Neuronal stem cell (in vitro differentiated cells): ENCODE results near the gene SIAH3.

Experiments used
- DNase-seq: peaks from one replicate; pipeline ENCODE4 v3.0.0-alpha.2; 2013; ENCODE audit warnings: low spot score
- H2AFZ ChIP-seq: one replicate; pipeline ENCODE4 v1.6.1; 2013; ENCODE audit warnings: mild to moderate bottlenecking, low read length, inconsistent platforms
- H2AK5ac ChIP-seq: 2 replicates; pipeline ENCODE4 v1.6.1; 2013; ENCODE audit warnings: low read depth, mild to moderate bottlenecking, inconsistent platforms, low read length, moderate library complexity, mixed read lengths
- H2BK120ac ChIP-seq: 2 replicates; pipeline ENCODE4 v1.6.1; 2013; ENCODE audit warnings: low read depth, mild to moderate bottlenecking, inconsistent platforms, low read length, moderate library complexity, mixed read lengths
- H2BK12ac ChIP-seq: one replicate; pipeline ENCODE4 v1.6.1; 2013; ENCODE audit warnings: low read length, inconsistent platforms
- H2BK15ac ChIP-seq: 2 replicates; pipeline ENCODE4 v1.6.1; 2013; ENCODE audit warnings: mild to moderate bottlenecking, low read length, inconsistent platforms, mixed read lengths
- H2BK5ac ChIP-seq: one replicate; pipeline ENCODE4 v1.6.1; 2013; ENCODE audit warnings: inconsistent platforms, mild to moderate bottlenecking, low read length, moderate library complexity
- H3K14ac ChIP-seq: one replicate; pipeline ENCODE4 v1.6.1; 2013; ENCODE audit warnings: low read length, inconsistent platforms
- H3K18ac ChIP-seq: 2 replicates; pipeline ENCODE4 v1.6.1; 2013; ENCODE audit warnings: low read length, inconsistent platforms
- H3K23ac ChIP-seq: 2 replicates; pipeline ENCODE4 v1.6.1; 2013; ENCODE audit warnings: low read depth, mild to moderate bottlenecking, mixed read lengths, low read length, inconsistent platforms; ENCODE audit not compliant: poor library complexity
- H3K27ac ChIP-seq: replicated peaks from 3 replicates; pipeline ENCODE4 v1.5.1; 2013; ENCODE audit warnings: low read length, inconsistent platforms
- H3K27me3 ChIP-seq, 3 experiments: 2 replicates each; pipeline ENCODE4 v1.6.1; 2013; ENCODE audit warnings: low read length in 3 of 3, mild to moderate bottlenecking in 2 of 3, inconsistent platforms in 1 of 3, low read depth in 1 of 3, mixed read lengths in 1 of 3, moderate library complexity in 1 of 3; ENCODE audit not compliant: control insufficient read depth in 3 of 3, insufficient read depth in 3 of 3
- H3K36me3 ChIP-seq, 2 donors: replicated peaks in 1 of 2; 2 replicates each; pipeline ENCODE4 v1.6.1; 2013; ENCODE audit warnings: low read length in 2 of 2; ENCODE audit not compliant: control insufficient read depth in 2 of 2, insufficient read depth in 2 of 2
- H3K4ac ChIP-seq: 2 replicates; pipeline ENCODE4 v1.6.1; 2013; ENCODE audit warnings: inconsistent platforms, mild to moderate bottlenecking, low read length, moderate library complexity
- H3K4me1 ChIP-seq, 2 donors: 1 replicate in 1 of 2; 2 replicates in 1 of 2; pipeline ENCODE4 v1.6.1; 2013; ENCODE audit warnings: low read length in 2 of 2, low read depth in 1 of 2; ENCODE audit not compliant: control insufficient read depth in 2 of 2, insufficient read depth in 1 of 2
- H3K4me2 ChIP-seq: one replicate; pipeline ENCODE4 v1.6.1; 2013; ENCODE audit warnings: mild to moderate bottlenecking, low read length, inconsistent platforms; ENCODE audit not compliant: insufficient read depth, poor library complexity, severe bottlenecking
- H3K4me3 ChIP-seq, 2 donors: 2 replicates each; pipeline ENCODE4 v1.5.1; 2013; ENCODE audit warnings: low read length in 2 of 2, mild to moderate bottlenecking in 2 of 2, inconsistent platforms in 1 of 2, moderate library complexity in 1 of 2
- H3K79me1 ChIP-seq: one replicate; pipeline ENCODE4 v1.6.1; 2013; ENCODE audit warnings: low read depth, mild to moderate bottlenecking, inconsistent platforms, low read length, moderate library complexity
- H3K9ac ChIP-seq: one replicate; pipeline ENCODE4 v1.6.1; 2013; ENCODE audit warnings: mild to moderate bottlenecking, low read depth, low read length, inconsistent platforms; ENCODE audit not compliant: poor library complexity
- H3K9me3 ChIP-seq, 2 donors: replicated peaks in 1 of 2; 2 replicates each; pipeline versions ENCODE3 to v1.6.1; 2013; ENCODE audit warnings: low read length in 2 of 2, mild to moderate bottlenecking in 2 of 2, inconsistent platforms in 1 of 2, low read depth in 1 of 2, mixed read lengths in 1 of 2, moderate library complexity in 1 of 2; ENCODE audit not compliant: control insufficient read depth in 2 of 2, insufficient read depth in 1 of 2
- H4K8ac ChIP-seq: one replicate; pipeline ENCODE4 v1.6.1; 2013; ENCODE audit warnings: low read depth, mild to moderate bottlenecking, inconsistent platforms, low read length, moderate library complexity
- H4K91ac ChIP-seq: one replicate; pipeline ENCODE4 v1.6.1; 2013; ENCODE audit warnings: low read length, low read depth, mild to moderate bottlenecking, inconsistent platforms; ENCODE audit not compliant: poor library complexity
- WGBS, 2 donors: extraction: QIAGEN DNeasy Blood & Tissue Kit; methylation state at CpG; one replicate each; pipeline ENCODE4 v1.1.7; 2013; ENCODE audit warnings: missing lambda C conversion rate in 2 of 2, mixed read lengths in 1 of 2; ENCODE audit not compliant: insufficient read length in 2 of 2, insufficient replicate concordance in 1 of 2; ENCODE audit errors: extremely low coverage in 2 of 2; 5-methylcytosine and 5-hydroxymethylcytosine counted together

The SIAH3 gene

GRCh38 chr13:45811891-45812694, 39.5 kb downstream of the SIAH3 start:
- Histone ChIP-seq H3K4ac (no peak overlapping the region), H2BK120ac (no peak overlapping the region), H2BK15ac (no peak overlapping the region), H3K4me1 (peaks cover 0 to 5% of the 10 kb centered on the region in 2 donors), H3K18ac (no peak overlapping the region), H4K8ac (no peak overlapping the region), H2AK5ac (no peak overlapping the region), H3K14ac (no peak overlapping the region), H4K91ac (no peak overlapping the region), H3K9ac (no peak overlapping the region), H3K9me3 (no peaks in the 10 kb centered on the region), H2BK12ac (no peak overlapping the region), H3K79me1 (no peaks in the 10 kb centered on the region), H3K27me3 (no peaks in the 10 kb centered on the region), H3K4me3 (no peak overlapping the region), H3K36me3 (no peaks in the 10 kb centered on the region), H3K23ac (no peak overlapping the region), H2AFZ (no peak overlapping the region), H3K4me2 (no peak overlapping the region), H3K27ac (no peak overlapping the region), H2BK5ac (no peak overlapping the region)
- no peak for DNase-seq
- WGBS, 2 donors, result no CpG with 5 or more reads among the region's 6 CpGs

DNA sequence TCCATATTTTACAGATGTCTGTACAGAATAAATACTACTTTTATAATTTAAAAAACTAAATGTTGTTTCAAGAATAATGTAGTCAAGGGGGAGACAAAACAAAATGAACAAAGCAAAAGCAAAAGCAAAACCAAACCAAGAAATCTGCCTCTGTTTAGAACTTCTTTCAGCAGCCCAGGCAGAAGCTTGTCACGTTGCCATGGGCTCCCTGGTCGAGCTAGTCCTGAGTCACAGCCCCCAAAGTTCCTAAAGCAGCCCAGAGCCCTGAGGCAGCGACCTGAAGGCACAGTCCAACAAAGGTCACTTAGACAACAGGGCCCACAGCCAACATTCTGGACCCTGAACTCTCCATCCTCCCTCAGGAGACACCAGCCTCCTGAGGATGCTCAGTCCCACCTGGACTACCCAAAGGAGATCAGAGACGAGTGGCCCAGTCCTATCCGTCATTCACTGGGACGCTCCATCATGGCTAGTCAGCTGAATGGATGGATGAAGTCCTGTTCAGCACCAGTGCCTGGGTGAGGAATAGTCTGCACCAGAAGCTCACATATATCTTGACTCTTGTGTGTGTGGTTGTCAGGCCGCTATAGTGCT, 41.7 kb downstream of the SIAH3 start:
- H3K4me2 ChIP-seq, result no peak overlapping the region
- peaks cover 0 to 1% of the 10 kb centered on the region in 2 donors for H3K9me3 ChIP-seq
- H3K36me3 ChIP-seq, result no peaks in the 10 kb centered on the region
- H2AFZ ChIP-seq, result no peak overlapping the region
- no peak for DNase-seq
- H3K4me1 ChIP-seq, result peaks cover 0 to 3% of the 10 kb centered on the region in 2 donors
- H3K18ac ChIP-seq, result no peak overlapping the region
- no peak overlapping the region for H3K4me3 ChIP-seq
- H3K27me3 ChIP-seq, result no peaks in the 10 kb centered on the region
- no peak overlapping the region for H3K27ac ChIP-seq
- H2AK5ac ChIP-seq, result no peak overlapping the region
- no peak overlapping the region for H3K14ac ChIP-seq
- no peak overlapping the region for H3K4ac ChIP-seq
- no peak overlapping the region for H2BK12ac ChIP-seq
- no peak overlapping the region for H4K91ac ChIP-seq
- no peak overlapping the region for H3K23ac ChIP-seq
- no peak overlapping the region for H2BK15ac ChIP-seq
- WGBS, 2 donors, result no CpG with 5 or more reads among the region's 7 CpGs
- no peaks in the 10 kb centered on the region for H3K79me1 ChIP-seq
- H3K9ac ChIP-seq, result no peak overlapping the region
- no peak overlapping the region for H4K8ac ChIP-seq
- no peak overlapping the region for H2BK120ac ChIP-seq
- H2BK5ac ChIP-seq, result no peak overlapping the region

DNA sequence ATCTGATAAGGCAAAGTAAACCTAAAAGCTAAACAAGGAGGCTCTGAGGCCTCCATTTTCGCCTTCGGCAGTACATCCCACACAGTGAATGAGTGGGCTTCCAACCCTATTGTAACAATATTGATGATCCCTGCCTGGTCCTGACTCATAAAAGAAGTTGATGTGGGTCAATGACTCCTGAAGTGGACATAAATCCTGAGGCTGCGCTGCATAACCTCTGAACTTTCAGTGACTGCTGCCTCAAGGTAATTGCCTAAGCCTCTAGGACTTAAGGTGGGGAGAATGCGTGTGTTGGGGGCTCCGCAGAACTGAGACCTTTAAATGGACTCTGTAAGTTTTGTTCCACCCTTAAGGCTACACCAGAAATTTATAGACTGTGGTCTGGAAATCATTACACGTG, 42.6 kb downstream of the SIAH3 start:
- Histone ChIP-seq H3K27ac (no peak overlapping the region), H2AK5ac (no peak overlapping the region), H2AFZ (no peak overlapping the region), H3K9me3 (peaks cover 0 to 1% of the 10 kb centered on the region in 2 donors), H3K14ac (no peak overlapping the region), H3K9ac (no peak overlapping the region), H3K27me3 (no peaks in the 10 kb centered on the region), H3K18ac (no peak overlapping the region), H2BK5ac (no peak overlapping the region), H3K4me2 (no peak overlapping the region), H2BK120ac (no peak overlapping the region), H4K8ac (no peak overlapping the region), H3K79me1 (no peaks in the 10 kb centered on the region), H3K4me1 (peaks cover 0 to 3% of the 10 kb centered on the region in 2 donors), H3K36me3 (no peaks in the 10 kb centered on the region), H3K4me3 (no peak overlapping the region), H3K4ac (no peak overlapping the region), H2BK15ac (no peak overlapping the region), H4K91ac (no peak overlapping the region), H3K23ac (no peak overlapping the region), H2BK12ac (no peak overlapping the region)
- WGBS, 2 donors, result no CpG with 5 or more reads among the region's 6 CpGs
- no peak for DNase-seq

- H3K4me2 ChIP-seq, result no peak overlapping the region
- H3K14ac ChIP-seq, result no peak overlapping the region
- no peak overlapping the region for H2BK12ac ChIP-seq
- no peak overlapping the region for H3K4me3 ChIP-seq
- H3K18ac ChIP-seq, result no peak overlapping the region
- H2AK5ac ChIP-seq, result no peak overlapping the region
- no CpG with 5 or more reads among the region's 3 CpGs for WGBS, 2 donors
- no peak overlapping the region for H2BK15ac ChIP-seq
- H2BK5ac ChIP-seq, result no peak overlapping the region
- no peak overlapping the region for H3K27ac ChIP-seq
- no peak overlapping the region for H3K9ac ChIP-seq
- H4K91ac ChIP-seq, result no peak overlapping the region
- H4K8ac ChIP-seq, result no peak overlapping the region
- no peak overlapping the region for H3K23ac ChIP-seq
- H2BK120ac ChIP-seq, result no peak overlapping the region
- DNase-seq, result peak; percentile 37
- H3K27me3 ChIP-seq, result no peaks in the 10 kb centered on the region
- H3K9me3 ChIP-seq, result peaks cover 0 to 1% of the 10 kb centered on the region in 2 donors
- peaks cover 0 to 6% of the 10 kb centered on the region in 2 donors for H3K4me1 ChIP-seq
- H2AFZ ChIP-seq, result no peak overlapping the region
- H3K36me3 ChIP-seq, result no peaks in the 10 kb centered on the region
- H3K79me1 ChIP-seq, result no peaks in the 10 kb centered on the region
- no peak overlapping the region for H3K4ac ChIP-seq
These were observed 43.9 kb downstream of the SIAH3 start for GRCh38 chr13:45807520-45808099.
